Liver (tissue), 9 donors: ENCODE data around the gene PRDM10. TPM values are rescaled to one million over a fixed set of nuclear protein-coding genes. Genes with fewer than 3 reads are reported as not detected.

Experiments
- DNase-seq: peaks from one replicate; pipeline ENCODE4 v3.0.0-alpha.2; 2017; ENCODE audit warnings: low spot score
- H3K27ac ChIP-seq, 2 donors: one replicate each; pipeline ENCODE4 v1.7.0; 2013; ENCODE audit warnings: inconsistent platforms in 2 of 2, low read length in 2 of 2, control low read depth in 1 of 2, low read depth in 1 of 2, mild to moderate bottlenecking in 1 of 2
- H3K27me3 ChIP-seq, 4 donors: one replicate each; pipeline versions ENCODE4 v1.6.1 to v1.7.0; 2013; ENCODE audit warnings: low read length in 3 of 4, inconsistent platforms in 1 of 4, mild to moderate bottlenecking in 1 of 4, moderate library complexity in 1 of 4; ENCODE audit not compliant: control insufficient read depth in 4 of 4, insufficient read depth in 4 of 4
- H3K36me3 ChIP-seq, 4 donors: one replicate each; pipeline versions ENCODE4 v1.6.1 to v1.7.0; 2013; ENCODE audit warnings: low read length in 3 of 4, mild to moderate bottlenecking in 3 of 4, low read depth in 1 of 4, moderate library complexity in 1 of 4; ENCODE audit not compliant: control insufficient read depth in 4 of 4, insufficient read depth in 3 of 4
- H3K4me1 ChIP-seq, 4 donors: one replicate each; pipeline versions ENCODE4 v1.6.1 to v1.7.0; 2013; ENCODE audit warnings: low read length in 3 of 4, mild to moderate bottlenecking in 3 of 4, moderate library complexity in 1 of 4; ENCODE audit not compliant: control insufficient read depth in 4 of 4, insufficient read depth in 4 of 4
- H3K4me3 ChIP-seq, 3 donors: one replicate each; pipeline versions ENCODE4 v1.6.1 to v1.7.0; 2013; ENCODE audit warnings: low read length in 3 of 3, control low read depth in 1 of 3, low read depth in 1 of 3, mild to moderate bottlenecking in 1 of 3
- H3K9ac ChIP-seq, 2 donors: one replicate each; pipeline ENCODE4 v1.7.0; 2013; ENCODE audit warnings: low read length in 2 of 2, mild to moderate bottlenecking in 2 of 2, moderate library complexity in 2 of 2, control low read depth in 1 of 2, low read depth in 1 of 2
- H3K9me3 ChIP-seq, 4 donors: one replicate each; pipeline versions ENCODE4 v1.6.1 to v1.7.0; 2013; ENCODE audit warnings: low read length in 3 of 4; ENCODE audit not compliant: control insufficient read depth in 4 of 4
- ATF3 ChIP-seq: IDR thresholded peaks from 2 replicates; pipeline ENCODE4 v1.6.1; 2016; ENCODE audit warnings: antibody characterized with exemption
- CTCF ChIP-seq: fragments of 150-350 bp; IDR thresholded peaks from 2 replicates; pipeline ENCODE4 v1.5.1; 2017; ENCODE audit warnings: improper control_type of control experiment, low read depth, low read length; ENCODE audit not compliant: missing input control
- EGR1 ChIP-seq, 2 donors: IDR thresholded peaks; 2 replicates each; pipeline ENCODE4 v1.6.1; 2016 to 2018; ENCODE audit warnings: antibody characterized with exemption in 2 of 2, low read depth in 2 of 2
- FOXA1 ChIP-seq: IDR thresholded peaks from 2 replicates; pipeline ENCODE4 v1.6.1; 2016; ENCODE audit warnings: antibody characterized with exemption
- FOXA2 ChIP-seq: IDR thresholded peaks from 2 replicates; pipeline ENCODE4 v1.6.1; 2016; ENCODE audit warnings: antibody characterized with exemption
- GABPA ChIP-seq, 2 donors: IDR thresholded peaks in 1 of 2; conservative IDR thresholded peaks in 1 of 2; 2 replicates each; pipeline ENCODE4 v1.6.1; 2016; ENCODE audit warnings: antibody characterized with exemption in 2 of 2, mild to moderate bottlenecking in 1 of 2, moderate library complexity in 1 of 2
- HNF4A ChIP-seq, 2 donors: conservative IDR thresholded peaks; 2 replicates each; pipeline ENCODE4 v1.6.1; 2016; ENCODE audit warnings: antibody characterized with exemption in 2 of 2, mild to moderate bottlenecking in 2 of 2
- HNF4G ChIP-seq: IDR thresholded peaks from 2 replicates; pipeline ENCODE4 v1.6.1; 2016; ENCODE audit warnings: antibody characterized with exemption
- JUND ChIP-seq, 2 donors: IDR thresholded peaks; 2 replicates each; pipeline ENCODE4 v1.6.1; 2016; ENCODE audit warnings: antibody characterized with exemption in 2 of 2
- MAX ChIP-seq: IDR thresholded peaks from 2 replicates; pipeline ENCODE4 v1.6.1; 2016; ENCODE audit warnings: antibody characterized with exemption
- NR2F2 ChIP-seq: IDR thresholded peaks from 2 replicates; pipeline ENCODE4 v1.6.1; 2016; ENCODE audit warnings: antibody characterized with exemption
- RAD21 ChIP-seq, 2 donors: IDR thresholded peaks; 2 replicates each; pipeline ENCODE4 v1.6.1; 2016; ENCODE audit warnings: antibody characterized with exemption in 2 of 2, mild to moderate bottlenecking in 2 of 2
- RXRA ChIP-seq, 2 donors: IDR thresholded peaks; 2 replicates each; pipeline ENCODE4 v1.6.1; 2017 to 2018; ENCODE audit warnings: antibody characterized with exemption in 2 of 2, mild to moderate bottlenecking in 1 of 2
- SP1 ChIP-seq: IDR thresholded peaks from 2 replicates; pipeline ENCODE4 v1.6.1; 2018; ENCODE audit warnings: antibody characterized with exemption, mild to moderate bottlenecking
- TAF1 ChIP-seq: conservative IDR thresholded peaks from 2 replicates; pipeline ENCODE4 v1.6.1; 2016; ENCODE audit warnings: antibody characterized with exemption, mild to moderate bottlenecking
- YY1 ChIP-seq: IDR thresholded peaks from 2 replicates; pipeline ENCODE4 v1.6.1; 2016; ENCODE audit warnings: antibody characterized with exemption, mild to moderate bottlenecking
- ZBTB33 ChIP-seq: IDR thresholded peaks from 2 replicates; pipeline ENCODE4 v1.6.1; 2016; ENCODE audit warnings: antibody characterized with exemption
- WGBS: extraction: QIAGEN DNeasy Blood & Tissue Kit; methylation state at CpG from one replicate; pipeline ENCODE4 v1.1.7; 2013; 5-methylcytosine and 5-hydroxymethylcytosine counted together
- polyA plus RNA-seq, 2 donors: library from polyadenylated mRNA; stranded (reverse) in 1 of 2; unstranded in 1 of 2; fragments of 200-250 nt in 1 of 2; fragments of >200 nt in 1 of 2; fragmentation: Nextera tagmentation in 1 of 2; extraction: Ambion mirVana in 1 of 2; gene quantifications; one replicate each; pipeline versions ENCODE4 v1.2.1 to v1.2.3, GENCODE V29; 2013 to 2015
- total RNA-seq, 2 donors: library from RNA; depleted of rRNA; stranded (reverse); fragments of >200 nt; gene quantifications; one replicate each; pipeline ENCODE4 v1.2.3, GENCODE V29; 2014
- TF ChIP-seq, protein P1 (sequence below): IDR thresholded peaks from 2 replicates; pipeline ENCODE4 v1.6.1; 2016; ENCODE audit warnings: antibody characterized with exemption, mild to moderate bottlenecking
- donor health status: healthy.
- donor health status: healthy.
- donor health status: healthy.
- donor health status: healthy.
- donor health status: healthy.

PRDM10 gene
- total and polyA plus RNA-seq, 4 donors, result 1.4 to 7.2 (median 3.9) TPM

DNA sequence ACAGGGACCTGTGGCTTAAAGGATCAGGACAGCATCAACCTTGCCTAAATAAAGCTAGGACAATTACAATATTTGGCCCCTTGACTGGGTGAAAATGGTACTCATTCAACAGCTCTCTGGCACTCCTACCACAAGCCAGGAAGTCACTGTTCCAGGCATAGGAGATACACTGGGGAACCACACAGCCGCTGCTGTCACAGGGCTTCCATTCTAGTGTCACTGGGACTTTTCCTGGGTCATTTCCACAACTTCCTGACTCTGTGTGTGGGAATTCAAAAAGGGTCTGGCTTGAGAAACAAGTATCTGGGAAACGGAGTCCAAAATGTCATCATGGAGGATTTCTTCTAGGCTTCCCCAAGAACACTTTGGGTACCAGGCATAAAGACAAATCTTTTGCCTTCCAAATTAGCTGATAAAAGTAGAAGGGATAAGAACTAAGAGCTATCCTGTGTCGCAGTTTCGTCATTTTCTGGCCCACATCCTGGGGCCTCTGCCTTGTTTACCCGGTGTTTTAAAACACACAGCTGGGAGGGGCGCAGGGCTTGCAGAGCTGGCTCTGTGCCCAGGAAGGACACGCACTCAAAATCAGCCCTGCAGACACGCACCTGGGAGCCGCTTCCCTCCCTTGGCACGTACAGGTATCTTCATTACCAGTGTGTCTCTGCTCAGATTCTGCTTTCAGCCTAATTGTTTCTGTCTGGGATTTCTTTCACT is 149.0 kb downstream of the PRDM10 start:
- Histone ChIP-seq H3K4me1 (peaks cover 0 to 13% (median 9%) of the 10 kb centered on the region in 4 donors), H3K36me3 (peaks cover 0 to 2% (median 0%) of the 10 kb centered on the region in 4 donors), H3K27ac (peak overlapping the region; percentile 36), H3K9ac (no peak overlapping the region), H3K4me3 (no peak overlapping the region), H3K27me3 (no peaks in the 10 kb centered on the region), H3K9me3 (no peaks in the 10 kb centered on the region)
- 5% methylated on average over 10 of the region's 10 CpGs for WGBS
- peak; percentile 68 for DNase-seq
- peak; percentile 60 for TF ChIP-seq YY1
- TF ChIP-seq HNF4A (conservative IDR thresholded peaks at IDR 0.05), result peak; percentile 44 to 70
- TF ChIP-seq, protein P1, sequence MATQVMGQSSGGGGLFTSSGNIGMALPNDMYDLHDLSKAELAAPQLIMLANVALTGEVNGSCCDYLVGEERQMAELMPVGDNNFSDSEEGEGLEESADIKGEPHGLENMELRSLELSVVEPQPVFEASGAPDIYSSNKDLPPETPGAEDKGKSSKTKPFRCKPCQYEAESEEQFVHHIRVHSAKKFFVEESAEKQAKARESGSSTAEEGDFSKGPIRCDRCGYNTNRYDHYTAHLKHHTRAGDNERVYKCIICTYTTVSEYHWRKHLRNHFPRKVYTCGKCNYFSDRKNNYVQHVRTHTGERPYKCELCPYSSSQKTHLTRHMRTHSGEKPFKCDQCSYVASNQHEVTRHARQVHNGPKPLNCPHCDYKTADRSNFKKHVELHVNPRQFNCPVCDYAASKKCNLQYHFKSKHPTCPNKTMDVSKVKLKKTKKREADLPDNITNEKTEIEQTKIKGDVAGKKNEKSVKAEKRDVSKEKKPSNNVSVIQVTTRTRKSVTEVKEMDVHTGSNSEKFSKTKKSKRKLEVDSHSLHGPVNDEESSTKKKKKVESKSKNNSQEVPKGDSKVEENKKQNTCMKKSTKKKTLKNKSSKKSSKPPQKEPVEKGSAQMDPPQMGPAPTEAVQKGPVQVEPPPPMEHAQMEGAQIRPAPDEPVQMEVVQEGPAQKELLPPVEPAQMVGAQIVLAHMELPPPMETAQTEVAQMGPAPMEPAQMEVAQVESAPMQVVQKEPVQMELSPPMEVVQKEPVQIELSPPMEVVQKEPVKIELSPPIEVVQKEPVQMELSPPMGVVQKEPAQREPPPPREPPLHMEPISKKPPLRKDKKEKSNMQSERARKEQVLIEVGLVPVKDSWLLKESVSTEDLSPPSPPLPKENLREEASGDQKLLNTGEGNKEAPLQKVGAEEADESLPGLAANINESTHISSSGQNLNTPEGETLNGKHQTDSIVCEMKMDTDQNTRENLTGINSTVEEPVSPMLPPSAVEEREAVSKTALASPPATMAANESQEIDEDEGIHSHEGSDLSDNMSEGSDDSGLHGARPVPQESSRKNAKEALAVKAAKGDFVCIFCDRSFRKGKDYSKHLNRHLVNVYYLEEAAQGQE, result peak; percentile 41
- peak; percentile 59 for TF ChIP-seq SP1
- TF ChIP-seq HNF4G, result no peak
- peak; percentile 95 for TF ChIP-seq FOXA1
- peak; percentile 58 to 60 for TF ChIP-seq RAD21 (IDR thresholded peaks at IDR 0.05)
- TF ChIP-seq MAX, result peak; percentile 85
- peak in 1 of 2 donors; percentile 39 for TF ChIP-seq EGR1 (IDR thresholded peaks at IDR 0.05; ENCODE audit: low read depth in 2 of 2)
- peak; percentile 52 for TF ChIP-seq ATF3
- no peak for TF ChIP-seq NR2F2
- TF ChIP-seq CTCF, result no peak
- peak; percentile 96 for TF ChIP-seq FOXA2
- TF ChIP-seq RXRA (IDR thresholded peaks at IDR 0.05), result peak in 1 of 2 donors; percentile 79
- no peak for TF ChIP-seq TAF1
- peak in 1 of 2 donors; percentile 55 for TF ChIP-seq JUND (IDR thresholded peaks at IDR 0.05)
- no peak for TF ChIP-seq GABPA (IDR thresholded peaks at IDR 0.05 in 1 of 2, conservative IDR thresholded peaks at IDR 0.05 in 1 of 2)
- TF ChIP-seq ZBTB33, result peak; percentile 52
